GM12872 (cell line): ENCODE results near the gene PDE1A.
A peak's percentile ranks its signal among the peaks of the same experiment; 100 is the strongest.

Experiments
- CTCF ChIP-seq: IDR thresholded peaks from 3 replicates; pipeline ENCODE4 v1.5.1; 2011; ENCODE audit warnings: low read depth, mild to moderate bottlenecking, low read length, moderate library complexity; ENCODE audit not compliant: insufficient read depth

PDE1A gene

DNA sequence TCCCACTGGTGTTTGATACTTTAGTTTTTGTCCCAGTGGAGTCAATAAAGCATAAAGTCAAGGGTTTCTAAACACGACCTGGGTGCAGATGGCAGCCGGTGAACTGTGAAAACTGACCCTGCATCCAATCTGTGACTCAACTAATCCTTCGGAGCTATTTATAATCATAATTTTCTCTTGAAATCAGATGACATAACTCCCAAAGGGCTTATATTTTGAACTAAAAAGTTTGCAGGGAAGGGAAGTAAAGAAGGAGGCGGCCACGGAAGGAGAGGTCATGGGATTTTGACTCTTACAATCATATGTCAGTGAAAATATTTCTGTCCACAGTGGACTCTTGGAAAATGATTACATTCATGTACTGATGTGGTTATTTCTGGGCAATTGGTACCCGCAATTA is 178.5 kb downstream of the PDE1A start:
- TF ChIP-seq CTCF = no peak

- TF ChIP-seq CTCF = no peak
Measured at GRCh38 chr2:182247831-182248230, 179.0 kb downstream of the PDE1A start.

GRCh38 chr2:182245963-182246362 is 180.9 kb downstream of the PDE1A start:
- no peak for TF ChIP-seq CTCF

DNA sequence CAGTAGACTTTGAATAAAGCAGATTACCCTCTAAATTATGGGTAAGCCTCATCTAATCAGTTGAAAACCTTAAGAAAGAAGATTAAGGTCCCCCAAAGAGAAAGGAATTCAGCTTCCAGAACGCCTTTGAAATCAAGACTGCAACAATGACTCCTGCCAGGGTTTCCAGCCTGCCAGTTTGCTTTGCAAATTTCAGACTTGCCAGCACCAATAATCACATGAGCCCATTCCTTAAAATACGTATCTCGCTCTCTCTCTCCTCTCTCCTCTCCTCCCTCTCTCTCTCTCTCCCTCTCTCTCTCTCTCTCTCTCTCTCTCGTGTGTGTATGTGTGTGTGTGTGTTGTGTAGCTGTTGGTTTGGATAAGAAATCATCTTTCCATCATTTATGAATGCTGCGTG is 184.2 kb downstream of the PDE1A start:
- TF ChIP-seq CTCF = no peak

DNA sequence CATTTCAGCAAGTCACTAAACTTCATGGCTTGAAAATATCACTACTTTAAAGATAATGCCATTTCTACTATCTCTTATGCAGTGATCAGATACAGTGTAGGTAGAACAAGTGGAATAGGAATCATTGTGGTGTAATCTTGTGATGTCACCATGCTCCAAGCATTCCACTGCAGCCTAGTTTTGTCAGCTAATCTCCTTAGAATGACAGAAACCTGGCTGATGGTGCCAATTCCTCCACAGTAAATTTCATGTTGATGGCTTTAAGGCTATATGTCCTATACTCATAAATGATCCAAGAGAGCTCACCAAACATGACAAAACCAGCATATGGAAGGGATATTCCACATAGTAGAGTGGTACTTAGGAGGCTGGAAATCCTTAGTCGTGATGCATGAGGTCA is 184.9 kb downstream of the PDE1A start:
- TF ChIP-seq CTCF = no peak

- peak; percentile 63 for TF ChIP-seq CTCF
Measured at GRCh38 chr2:182240862-182241371, 185.9 kb downstream of the PDE1A start.

DNA sequence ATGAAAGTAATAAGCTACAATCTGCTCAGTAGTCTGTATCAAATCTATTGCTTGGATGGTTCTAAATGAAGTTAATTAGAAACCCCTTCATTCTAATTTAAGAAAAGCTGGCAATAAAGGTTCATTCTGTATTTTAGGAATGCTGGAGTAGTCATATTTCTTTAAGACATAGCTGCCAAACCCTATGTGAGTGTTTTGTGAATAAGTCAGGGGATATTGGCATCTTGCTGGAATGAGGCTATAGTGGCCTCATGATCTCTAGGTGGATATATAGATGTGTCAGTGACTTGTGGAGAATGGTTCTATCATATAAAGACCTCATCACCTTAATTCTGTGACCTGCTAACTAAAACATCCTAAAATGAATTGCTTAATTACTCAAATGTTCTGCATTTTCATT is 196.3 kb downstream of the PDE1A start:
- TF ChIP-seq CTCF = no peak

- no peak for TF ChIP-seq CTCF
Measured at GRCh38 chr2:182229297-182229696, 197.5 kb downstream of the PDE1A start.
